ENCODE data around the gene KRTAP5-7.
"Not testable (repeated sequence)": the region's sequence is repeated elsewhere in the genome, so short reads cannot be mapped to it uniquely, and the experiment has no call there.

- not testable (repeated sequence) for TF ChIP-seq EZH2 (IDR thresholded peaks at IDR 0.05; ENCODE audit: low read length, unreplicated experiment)
- TF ChIP-seq, protein P1, sequence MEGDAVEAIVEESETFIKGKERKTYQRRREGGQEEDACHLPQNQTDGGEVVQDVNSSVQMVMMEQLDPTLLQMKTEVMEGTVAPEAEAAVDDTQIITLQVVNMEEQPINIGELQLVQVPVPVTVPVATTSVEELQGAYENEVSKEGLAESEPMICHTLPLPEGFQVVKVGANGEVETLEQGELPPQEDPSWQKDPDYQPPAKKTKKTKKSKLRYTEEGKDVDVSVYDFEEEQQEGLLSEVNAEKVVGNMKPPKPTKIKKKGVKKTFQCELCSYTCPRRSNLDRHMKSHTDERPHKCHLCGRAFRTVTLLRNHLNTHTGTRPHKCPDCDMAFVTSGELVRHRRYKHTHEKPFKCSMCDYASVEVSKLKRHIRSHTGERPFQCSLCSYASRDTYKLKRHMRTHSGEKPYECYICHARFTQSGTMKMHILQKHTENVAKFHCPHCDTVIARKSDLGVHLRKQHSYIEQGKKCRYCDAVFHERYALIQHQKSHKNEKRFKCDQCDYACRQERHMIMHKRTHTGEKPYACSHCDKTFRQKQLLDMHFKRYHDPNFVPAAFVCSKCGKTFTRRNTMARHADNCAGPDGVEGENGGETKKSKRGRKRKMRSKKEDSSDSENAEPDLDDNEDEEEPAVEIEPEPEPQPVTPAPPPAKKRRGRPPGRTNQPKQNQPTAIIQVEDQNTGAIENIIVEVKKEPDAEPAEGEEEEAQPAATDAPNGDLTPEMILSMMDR (conservative IDR thresholded peaks at IDR 0.05; ENCODE audit: low read depth, low read length), result not testable (repeated sequence)
These were observed at the start of gene KRTAP5-7 for GRCh38 chr11:71526796-71527575.
